ENCODE measurements around the gene CTXND1. TPM values are rescaled to one million over a fixed set of nuclear protein-coding genes. Genes with fewer than 3 reads are reported as not detected.
A peak's percentile ranks its signal among the peaks of the same experiment; 100 is the strongest.

The CTXND1 gene
- total RNA-seq, 4 donors from 2014 or later = 0.33 to 0.80 (median 0.56) TPM

DNA sequence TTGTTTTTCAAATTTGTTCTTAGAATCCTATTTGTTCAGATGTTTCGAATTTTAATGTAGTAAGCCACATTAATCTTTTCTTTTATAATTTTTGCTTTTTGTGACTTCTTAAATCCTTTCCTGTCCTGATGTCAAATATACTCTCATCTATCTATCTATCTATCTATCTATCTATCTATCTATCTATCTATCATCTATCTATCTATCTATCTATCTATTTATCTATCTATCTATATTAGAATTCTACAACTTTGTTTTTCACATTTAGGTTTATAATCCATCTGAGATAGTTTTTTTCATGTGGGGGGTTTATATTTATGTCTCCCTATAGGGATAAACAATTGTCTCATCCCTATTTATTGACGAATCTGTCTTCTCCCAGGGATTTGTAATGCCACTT lies 32.1 kb downstream of the CTXND1 start:
- no peak for DNase-seq (ENCODE audit: extremely low spot score)
- 85% methylated on average over 2 of the region's 2 CpGs for WGBS
- Histone ChIP-seq H3K36me3 (no peaks in the 10 kb centered on the region), H3K4me3 (no peak overlapping the region), H3K9me3 (no peaks in the 10 kb centered on the region), H3K4me1 (no peaks in the 10 kb centered on the region), H3K27me3 (no peaks in the 10 kb centered on the region), H3K27ac (replicated peaks in 1 of 4) (no peak overlapping the region)
- intact Hi-C loops (cut with DNase I) = no loop called here
- TF ChIP-seq EP300 (IDR thresholded peaks at IDR 0.05) (no peak), POLR2A (IDR thresholded peaks at IDR 0.05; ENCODE audit: low read depth) (no peak), POLR2AphosphoS5 (IDR thresholded peaks at IDR 0.05) (no peak)
- TF ChIP-seq, protein P1, sequence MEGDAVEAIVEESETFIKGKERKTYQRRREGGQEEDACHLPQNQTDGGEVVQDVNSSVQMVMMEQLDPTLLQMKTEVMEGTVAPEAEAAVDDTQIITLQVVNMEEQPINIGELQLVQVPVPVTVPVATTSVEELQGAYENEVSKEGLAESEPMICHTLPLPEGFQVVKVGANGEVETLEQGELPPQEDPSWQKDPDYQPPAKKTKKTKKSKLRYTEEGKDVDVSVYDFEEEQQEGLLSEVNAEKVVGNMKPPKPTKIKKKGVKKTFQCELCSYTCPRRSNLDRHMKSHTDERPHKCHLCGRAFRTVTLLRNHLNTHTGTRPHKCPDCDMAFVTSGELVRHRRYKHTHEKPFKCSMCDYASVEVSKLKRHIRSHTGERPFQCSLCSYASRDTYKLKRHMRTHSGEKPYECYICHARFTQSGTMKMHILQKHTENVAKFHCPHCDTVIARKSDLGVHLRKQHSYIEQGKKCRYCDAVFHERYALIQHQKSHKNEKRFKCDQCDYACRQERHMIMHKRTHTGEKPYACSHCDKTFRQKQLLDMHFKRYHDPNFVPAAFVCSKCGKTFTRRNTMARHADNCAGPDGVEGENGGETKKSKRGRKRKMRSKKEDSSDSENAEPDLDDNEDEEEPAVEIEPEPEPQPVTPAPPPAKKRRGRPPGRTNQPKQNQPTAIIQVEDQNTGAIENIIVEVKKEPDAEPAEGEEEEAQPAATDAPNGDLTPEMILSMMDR (IDR thresholded peaks at IDR 0.05) = no peak

- DNase-seq (ENCODE audit: extremely low spot score) = peak; percentile 90
- 93% methylated on average over 4 of the region's 4 CpGs for WGBS
- H3K27me3 ChIP-seq = no peaks in the 10 kb centered on the region
- H3K4me1 ChIP-seq = no peaks in the 10 kb centered on the region
- intact Hi-C loops (cut with DNase I) = no loop called here
- TF ChIP-seq, protein P1 (IDR thresholded peaks at IDR 0.05) = no peak
- TF ChIP-seq EP300 (IDR thresholded peaks at IDR 0.05) (no peak), POLR2A (IDR thresholded peaks at IDR 0.05; ENCODE audit: low read depth) (no peak), POLR2AphosphoS5 (IDR thresholded peaks at IDR 0.05) (no peak)
- no peak overlapping the region for H3K27ac ChIP-seq (replicated peaks in 1 of 4)
- peaks cover 0 to 7% (median 2%) of the 10 kb centered on the region in 4 donors for H3K9me3 ChIP-seq
- H3K36me3 ChIP-seq = no peaks in the 10 kb centered on the region
- no peak overlapping the region for H3K4me3 ChIP-seq
These were observed 34.6 kb downstream of the CTXND1 start for GRCh38 chr15:80217327-80217900.

- peak; percentile 60 for DNase-seq (ENCODE audit: extremely low spot score)
- peaks cover 0 to 7% (median 2%) of the 10 kb centered on the region in 4 donors for H3K9me3 ChIP-seq
- H3K4me3 ChIP-seq = no peak overlapping the region
- H3K36me3 ChIP-seq = no peaks in the 10 kb centered on the region
- no peaks in the 10 kb centered on the region for H3K4me1 ChIP-seq
- WGBS = 90% methylated on average over 1 of the region's 1 CpG
- no peaks in the 10 kb centered on the region for H3K27me3 ChIP-seq
- no peak overlapping the region for H3K27ac ChIP-seq (replicated peaks in 1 of 4)
- TF ChIP-seq EP300 (IDR thresholded peaks at IDR 0.05) (no peak), POLR2A (IDR thresholded peaks at IDR 0.05; ENCODE audit: low read depth) (no peak), POLR2AphosphoS5 (IDR thresholded peaks at IDR 0.05) (no peak)
- TF ChIP-seq, protein P1 (IDR thresholded peaks at IDR 0.05) = no peak
- intact Hi-C loops (cut with DNase I) = no loop called here
These were observed 35.1 kb downstream of the CTXND1 start for GRCh38 chr15:80216911-80217310.

- DNase-seq (ENCODE audit: extremely low spot score) = no peak
- no peak overlapping the region for H3K4me3 ChIP-seq
- 93% methylated on average over 5 of the region's 5 CpGs for WGBS
- H3K4me1 ChIP-seq = no peaks in the 10 kb centered on the region
- no peak for TF ChIP-seq POLR2AphosphoS5 (IDR thresholded peaks at IDR 0.05)
- no peak overlapping the region for H3K27ac ChIP-seq (replicated peaks in 1 of 4)
- intact Hi-C loops (cut with DNase I) = no loop called here
- H3K27me3 ChIP-seq = no peaks in the 10 kb centered on the region
- H3K36me3 ChIP-seq = no peaks in the 10 kb centered on the region
- peaks cover 0 to 7% (median 2%) of the 10 kb centered on the region in 4 donors for H3K9me3 ChIP-seq
These were observed 35.9 kb downstream of the CTXND1 start for GRCh38 chr15:80216141-80216540.

- no peaks in the 10 kb centered on the region for H3K36me3 ChIP-seq
- intact Hi-C loops (cut with DNase I) = no loop called here
- H3K4me1 ChIP-seq = no peaks in the 10 kb centered on the region
- TF ChIP-seq, protein P1 (IDR thresholded peaks at IDR 0.05) = no peak
- TF ChIP-seq POLR2AphosphoS5 (IDR thresholded peaks at IDR 0.05) (no peak), POLR2A (IDR thresholded peaks at IDR 0.05; ENCODE audit: low read depth) (no peak), EP300 (IDR thresholded peaks at IDR 0.05) (no peak)
- H3K4me3 ChIP-seq = no peak overlapping the region
- DNase-seq (ENCODE audit: extremely low spot score) = peak; percentile 29
- 78% methylated on average over 2 of the region's 2 CpGs for WGBS
- H3K27ac ChIP-seq (replicated peaks in 1 of 4) = no peak overlapping the region
- H3K27me3 ChIP-seq = no peaks in the 10 kb centered on the region
- peaks cover 0 to 7% (median 2%) of the 10 kb centered on the region in 4 donors for H3K9me3 ChIP-seq
These were observed 37.1 kb downstream of the CTXND1 start for GRCh38 chr15:80214910-80215309.

Measured in esophagus muscularis mucosa (tissue), 4 donors.